ENCODE data around the gene ORMDL1.

GRCh38 chr2:189783451-189783926, 650 bp downstream of the ORMDL1 start:
- TF ChIP-seq FOXP4 (CRISPR knock-in tag; IDR thresholded peaks at IDR 0.05) (no peak), ZFP91 (CRISPR knock-in tag; IDR thresholded peaks at IDR 0.05; ENCODE audit: borderline replicate concordance) (no peak), CTCF (CRISPR knock-in tag; IDR thresholded peaks at IDR 0.05) (no peak), ATRX (CRISPR knock-in tag; IDR thresholded peaks at IDR 0.05; ENCODE audit: borderline replicate concordance) (no peak), EZH2 (conservative IDR thresholded peaks at IDR 0.05; ENCODE audit: low read depth, low read length) (no peak), ZNF770 (CRISPR knock-in tag; IDR thresholded peaks at IDR 0.05) (no peak), CREM (IDR thresholded peaks at IDR 0.05) (no peak), CREM (CRISPR knock-in tag; IDR thresholded peaks at IDR 0.05) (no peak), ZSCAN12 (CRISPR knock-in tag; IDR thresholded peaks at IDR 0.05) (no peak)
